Activated naive CD4-positive, alpha-beta T cell treated with Interleukin-2 at 50 U/mL for 16 hours (primary cell): ENCODE results near the gene PCDH7.

Experiments used
- DNase-seq: peaks from one replicate; pipeline ENCODE4 v3.0.0-alpha.2; 2020

The PCDH7 gene

GRCh38 chr4:30728311-30728710 is 8.1 kb downstream of the PCDH7 start:
- no peak for DNase-seq

DNA sequence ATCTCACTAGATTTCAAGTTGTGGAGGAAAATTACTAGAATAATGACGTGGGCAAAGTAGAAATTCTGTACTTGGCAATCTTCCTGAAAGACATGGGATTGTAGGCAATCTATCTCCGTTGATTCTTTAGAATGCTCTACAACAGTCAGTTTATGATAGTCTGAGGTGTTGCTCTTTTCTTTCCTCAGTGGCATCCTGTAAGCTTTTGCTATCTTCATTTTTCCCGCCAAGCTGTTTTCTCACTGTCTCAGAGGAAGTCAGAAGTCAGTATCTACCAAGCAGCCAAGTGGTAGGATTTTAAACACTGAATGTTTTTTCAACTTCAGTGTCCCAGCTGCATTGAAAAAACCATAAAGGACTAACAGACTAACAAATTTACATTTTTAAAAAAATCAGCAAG is 23.7 kb downstream of the PCDH7 start:
- no peak for DNase-seq

- no peak for DNase-seq
Measured at GRCh38 chr4:30744386-30744785, 24.2 kb downstream of the PCDH7 start.

DNA sequence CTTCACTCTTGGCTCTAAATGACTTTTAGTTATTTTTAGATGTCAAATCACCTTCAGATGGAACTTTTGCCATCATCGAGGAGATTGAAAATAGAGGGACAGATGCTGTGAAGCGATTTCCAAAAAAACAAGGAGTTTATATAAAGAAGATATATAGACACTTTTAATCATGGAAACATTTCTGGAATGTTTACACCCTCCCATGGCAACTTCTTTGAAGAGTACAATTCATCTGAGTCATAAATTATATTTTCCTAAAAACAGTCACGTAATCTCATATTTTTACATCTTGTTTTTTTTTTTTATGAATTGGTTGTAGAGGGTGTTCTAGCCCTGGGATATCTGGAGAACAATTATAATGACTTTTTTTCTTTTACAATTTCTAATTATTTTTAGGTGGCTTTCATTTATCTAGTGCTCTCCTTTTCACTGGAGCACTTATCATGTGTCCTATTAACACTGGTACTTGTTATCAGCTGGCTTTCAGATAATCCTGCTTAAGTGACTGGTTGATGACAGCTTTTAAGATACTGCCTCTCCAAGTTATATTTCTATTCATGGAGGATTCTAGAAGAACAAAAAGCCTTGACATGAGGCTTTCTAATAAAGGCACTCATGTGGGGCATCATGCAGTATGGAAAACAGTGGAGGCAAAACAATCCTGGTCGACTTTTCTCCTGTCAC is 24.9 kb downstream of the PCDH7 start:
- DNase-seq, result no peak

- no peak for DNase-seq
Measured at GRCh38 chr4:30746735-30747134, 26.6 kb downstream of the PCDH7 start.

- no peak for DNase-seq
Measured at GRCh38 chr4:30753316-30753715, 33.1 kb downstream of the PCDH7 start.

DNA sequence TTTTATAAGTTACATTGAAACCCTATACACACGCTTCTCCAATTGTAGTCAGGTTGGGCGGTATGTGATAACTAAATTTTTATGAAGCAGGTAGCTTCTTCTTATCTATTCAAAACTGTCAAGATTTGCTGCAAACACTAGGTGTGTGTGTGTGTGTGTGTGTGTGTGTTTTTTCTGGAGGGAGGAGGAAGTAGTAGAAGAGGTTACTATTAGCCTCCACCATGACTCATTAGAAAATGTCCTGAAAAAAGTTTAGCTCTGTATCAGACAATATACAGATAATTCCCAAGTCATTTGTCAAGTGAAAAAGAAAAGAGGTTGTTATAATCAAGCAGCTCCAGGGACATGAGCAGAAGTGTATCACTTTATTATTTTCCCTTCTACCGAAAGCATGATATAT is 33.9 kb downstream of the PCDH7 start:
- no peak for DNase-seq

- no peak for DNase-seq
Measured at GRCh38 chr4:30755346-30755745, 35.2 kb downstream of the PCDH7 start.

- no peak for DNase-seq
Measured at GRCh38 chr4:30756553-30756952, 36.4 kb downstream of the PCDH7 start.

DNA sequence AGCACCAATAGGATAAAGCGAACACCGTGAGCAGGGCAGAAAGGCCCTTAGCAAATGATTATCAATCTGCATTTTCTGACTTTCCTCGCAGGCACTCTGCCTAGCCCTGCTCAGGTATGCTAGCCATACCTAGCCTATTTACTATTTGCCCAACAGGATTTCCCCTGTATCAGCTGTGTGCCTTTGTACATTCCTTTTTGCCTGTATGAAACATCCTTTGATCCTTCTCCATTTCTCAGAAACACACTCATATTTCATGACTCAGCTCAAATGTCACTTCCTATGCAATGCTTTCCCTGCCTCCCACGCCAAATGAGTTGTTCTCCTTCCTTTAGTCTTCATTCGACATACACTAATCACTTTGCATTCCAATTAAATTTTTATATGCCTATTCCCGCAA is 37.2 kb downstream of the PCDH7 start:
- DNase-seq, result no peak

- no peak for DNase-seq
Measured at GRCh38 chr4:30760551-30760950, 40.4 kb downstream of the PCDH7 start.

- DNase-seq, result no peak
Measured at GRCh38 chr4:30763321-30763727, 43.2 kb downstream of the PCDH7 start.

- DNase-seq, result no peak
Measured at GRCh38 chr4:30765022-30765421, 44.9 kb downstream of the PCDH7 start.

- no peak for DNase-seq
Measured at GRCh38 chr4:30767147-30767845, 47.1 kb downstream of the PCDH7 start.

GRCh38 chr4:30768277-30768676 is 48.1 kb downstream of the PCDH7 start:
- DNase-seq, result no peak

DNA sequence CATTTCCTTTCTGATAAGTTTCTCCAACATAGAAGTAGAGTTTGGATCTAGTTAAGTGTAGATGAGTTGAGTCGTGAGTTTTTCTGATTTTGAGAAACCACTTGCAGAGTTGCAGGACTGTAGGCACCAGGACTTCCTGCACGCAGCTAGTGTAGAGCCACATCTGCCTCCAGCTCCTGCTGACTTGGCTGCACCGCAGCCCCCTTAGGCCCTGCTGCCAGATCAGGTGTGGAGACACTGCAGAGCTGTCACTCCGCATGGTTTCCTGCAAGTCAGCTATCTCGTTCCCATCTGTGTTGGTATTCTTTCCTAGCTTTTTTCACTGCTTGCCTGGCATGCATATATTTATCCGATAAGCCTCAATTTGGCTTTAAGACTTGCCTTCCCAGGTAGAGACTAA is 48.9 kb downstream of the PCDH7 start:
- DNase-seq, result no peak

DNA sequence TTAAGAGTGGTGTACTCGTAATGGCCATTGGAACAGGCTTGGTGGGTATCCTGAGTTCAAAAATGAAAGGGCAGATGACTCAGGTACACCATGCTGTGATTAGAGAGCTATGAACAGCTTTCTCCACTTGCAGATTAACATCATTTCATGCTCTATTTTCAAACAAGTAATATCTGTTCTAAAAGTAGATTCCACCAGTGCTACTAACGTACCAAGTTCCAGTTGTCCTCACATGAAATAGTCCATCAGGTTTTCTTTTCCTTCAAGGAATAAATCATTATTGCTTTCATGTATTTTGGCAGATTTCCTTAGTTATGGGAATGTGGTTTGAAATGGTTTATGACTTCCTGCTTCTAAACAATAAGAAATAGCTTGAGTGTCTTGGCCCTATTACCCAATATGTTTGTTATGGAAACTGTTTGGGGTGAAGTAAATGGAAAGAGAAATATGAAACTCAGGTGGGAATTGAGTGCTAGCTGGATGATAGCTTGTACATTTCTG is 49.9 kb downstream of the PCDH7 start:
- no peak for DNase-seq

DNA sequence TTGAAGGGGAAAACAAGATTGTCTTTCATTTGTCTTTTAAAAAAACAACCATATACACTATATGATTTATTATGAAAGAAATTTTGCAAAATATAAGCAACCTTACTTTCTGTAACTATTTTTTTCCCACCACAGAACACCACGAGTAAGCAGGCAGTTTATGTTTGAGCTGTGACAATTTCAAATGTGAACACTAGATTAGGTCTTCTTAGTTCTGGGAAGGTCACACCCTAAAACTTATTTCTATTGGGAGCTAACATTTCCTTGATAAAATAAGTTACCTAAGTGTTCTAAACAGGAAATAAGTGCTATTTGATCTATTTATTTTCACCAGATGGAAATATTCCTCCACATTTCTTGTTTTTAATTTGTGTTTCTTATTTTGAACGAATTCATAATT is 50.6 kb downstream of the PCDH7 start:
- no peak for DNase-seq

GRCh38 chr4:30776451-30776850 is 56.3 kb downstream of the PCDH7 start:
- no peak for DNase-seq

DNA sequence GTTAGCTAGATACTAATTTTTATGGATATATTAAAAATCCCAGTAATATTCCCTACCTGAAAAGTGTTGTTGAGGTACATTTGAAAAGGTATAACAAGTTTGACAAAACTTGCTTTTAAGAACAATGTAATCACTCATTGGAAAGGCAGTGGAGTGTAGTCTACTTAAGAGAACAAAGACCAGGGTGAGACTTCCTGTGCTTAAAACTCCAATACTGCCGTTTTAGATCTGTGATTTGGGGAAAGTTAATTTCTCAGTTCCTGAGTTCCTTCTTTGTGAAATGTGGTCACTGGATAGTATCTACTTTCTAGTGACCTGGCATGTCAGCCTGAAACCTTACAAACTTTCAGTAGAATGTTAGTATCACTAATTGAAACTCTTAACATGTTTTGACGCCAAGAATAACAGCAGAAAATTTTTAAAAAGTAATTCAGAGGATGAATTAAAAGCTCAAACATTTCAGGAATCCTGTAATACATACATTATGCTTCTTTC is 56.8 kb downstream of the PCDH7 start:
- DNase-seq, result no peak
